ENCODE results near the gene SYT1. TPM values are rescaled to one million over a fixed set of nuclear protein-coding genes. Genes with fewer than 3 reads are reported as not detected.

Gene SYT1
- total RNA-seq, 1 experiment from 2014 or later: 15.8 TPM

- no peaks in the 10 kb centered on the region for H3K79me1 ChIP-seq (ENCODE audit: insufficient read depth, low read depth, low read length, poor library complexity, severe bottlenecking)
- H3K27me3 Mint-ChIP-seq (ENCODE audit: low read depth): no peaks in the 10 kb centered on the region
- H3T11ph ChIP-seq (ENCODE audit: low read length): no peak overlapping the region
- no peak overlapping the region for H2BK20ac ChIP-seq (ENCODE audit: low read depth, low read length, poor library complexity, severe bottlenecking)
- H2BK120ac ChIP-seq (ENCODE audit: low read depth, low read length, poor library complexity, severe bottlenecking): no peak overlapping the region
- no peaks in the 10 kb centered on the region; a peak in 1 of 7 replicates for H3K36me3 Mint-ChIP-seq (ENCODE audit: insufficient read depth in 1 of 3, low read depth in 3 of 3)
- no peaks in the 10 kb centered on the region for H3K79me2 ChIP-seq (ENCODE audit: insufficient read depth, low read length)
- no CpG with 5 or more reads among the region's 5 CpGs for WGBS (ENCODE audit: extremely low coverage, insufficient read length, low lambda C conversion rate)
- no peak overlapping the region for H4K5ac ChIP-seq (ENCODE audit: insufficient read length, low read depth, low read length)
- no peak overlapping the region for H3K56ac ChIP-seq (ENCODE audit: insufficient read length, low read depth, low read length)
- no peaks in the 10 kb centered on the region for H3K9me3 Mint-ChIP-seq
- H3K4me2 ChIP-seq (ENCODE audit: insufficient read depth, insufficient read length, low read length): no peak overlapping the region
- H3K9ac ChIP-seq (ENCODE audit: extremely low read depth, insufficient read length, low read length): no peak overlapping the region
- TF ChIP-seq, protein P1, sequence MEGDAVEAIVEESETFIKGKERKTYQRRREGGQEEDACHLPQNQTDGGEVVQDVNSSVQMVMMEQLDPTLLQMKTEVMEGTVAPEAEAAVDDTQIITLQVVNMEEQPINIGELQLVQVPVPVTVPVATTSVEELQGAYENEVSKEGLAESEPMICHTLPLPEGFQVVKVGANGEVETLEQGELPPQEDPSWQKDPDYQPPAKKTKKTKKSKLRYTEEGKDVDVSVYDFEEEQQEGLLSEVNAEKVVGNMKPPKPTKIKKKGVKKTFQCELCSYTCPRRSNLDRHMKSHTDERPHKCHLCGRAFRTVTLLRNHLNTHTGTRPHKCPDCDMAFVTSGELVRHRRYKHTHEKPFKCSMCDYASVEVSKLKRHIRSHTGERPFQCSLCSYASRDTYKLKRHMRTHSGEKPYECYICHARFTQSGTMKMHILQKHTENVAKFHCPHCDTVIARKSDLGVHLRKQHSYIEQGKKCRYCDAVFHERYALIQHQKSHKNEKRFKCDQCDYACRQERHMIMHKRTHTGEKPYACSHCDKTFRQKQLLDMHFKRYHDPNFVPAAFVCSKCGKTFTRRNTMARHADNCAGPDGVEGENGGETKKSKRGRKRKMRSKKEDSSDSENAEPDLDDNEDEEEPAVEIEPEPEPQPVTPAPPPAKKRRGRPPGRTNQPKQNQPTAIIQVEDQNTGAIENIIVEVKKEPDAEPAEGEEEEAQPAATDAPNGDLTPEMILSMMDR (conservative IDR thresholded peaks at IDR 0.05): peak; percentile 92
- no peak overlapping the region for H2AFZ ChIP-seq (ENCODE audit: low read length)
- no peak overlapping the region for H3K4ac ChIP-seq (ENCODE audit: low read depth, low read length)
- no peak for DNase-seq
- H3K18ac ChIP-seq (ENCODE audit: insufficient read length, low read depth, low read length): no peak overlapping the region
- no peak overlapping the region for H4K91ac ChIP-seq (ENCODE audit: insufficient read length, low read depth, low read length)
- no peak overlapping the region for H3K23ac ChIP-seq (ENCODE audit: insufficient read length, low read depth, low read length)
- H3K27ac Mint-ChIP-seq: no peak overlapping the region
- no peak overlapping the region for H3K27ac ChIP-seq (ENCODE audit: insufficient read length, low read depth, low read length)
- H2BK15ac ChIP-seq (ENCODE audit: low read depth, low read length): no peak overlapping the region
- peaks cover 27 to 35% of the 10 kb centered on the region in 2 experiments for H3K4me1 Mint-ChIP-seq
- H3K23me2 ChIP-seq (ENCODE audit: insufficient read length, low read depth, low read length, poor library complexity, severe bottlenecking): no peaks in the 10 kb centered on the region
- no peak overlapping the region for H3K14ac ChIP-seq (ENCODE audit: insufficient read depth, low read length)
- H3K9me3 ChIP-seq (ENCODE audit: control insufficient read depth, low read depth, low read length): no peaks in the 10 kb centered on the region
- H4K20me1 ChIP-seq (ENCODE audit: control insufficient read depth, insufficient read depth, insufficient read length): no peaks in the 10 kb centered on the region
- peaks cover 6% of the 10 kb centered on the region; the same call in 1 of the 2 replicates for H3K4me1 ChIP-seq (ENCODE audit: insufficient read depth, low read length)
- no peaks in the 10 kb centered on the region for H3K27me3 ChIP-seq (ENCODE audit: insufficient read depth, low read length)
- H2BK5ac ChIP-seq (ENCODE audit: insufficient read length, low read length): no peak overlapping the region
- no peak overlapping the region for H2BK12ac ChIP-seq (ENCODE audit: insufficient read length, low read depth, low read length)
- no peak overlapping the region for H3K4me3 Mint-ChIP-seq
- no peak overlapping the region for H4K8ac ChIP-seq (replicated peaks; ENCODE audit: insufficient read length, low read depth, low read length)
- H2AK5ac ChIP-seq (ENCODE audit: insufficient read length, low read length): no peak overlapping the region
These were observed 509.4 kb downstream of the SYT1 start for GRCh38 chr12:79373896-79374499.

Data from H9 (cell line).